Thyroid gland (tissue), 4 donors: Measurements from ENCODE around the gene GRID2IP.

Experiments used
- POLR2A ChIP-seq, 2 donors: fragments of 450-650 bp; IDR thresholded peaks; one replicate each; pipeline ENCODE4 v1.6.1; 2017; ENCODE audit warnings: antibody characterized with exemption in 2 of 2, mild to moderate bottlenecking in 2 of 2, moderate library complexity in 1 of 2
- TF ChIP-seq, protein P1 (sequence below), 6 experiments: fragments of 200-600 bp in 3 of 6; fragments of 450-650 bp in 3 of 6; sonication (generic) in 3 of 6; IDR thresholded peaks; one replicate each; pipeline ENCODE4 v1.5.1; 2016 to 2019; ENCODE audit warnings: antibody characterized with exemption in 6 of 6, mild to moderate bottlenecking in 2 of 6, inconsistent platforms in 1 of 6, moderate library complexity in 1 of 6

DNA sequence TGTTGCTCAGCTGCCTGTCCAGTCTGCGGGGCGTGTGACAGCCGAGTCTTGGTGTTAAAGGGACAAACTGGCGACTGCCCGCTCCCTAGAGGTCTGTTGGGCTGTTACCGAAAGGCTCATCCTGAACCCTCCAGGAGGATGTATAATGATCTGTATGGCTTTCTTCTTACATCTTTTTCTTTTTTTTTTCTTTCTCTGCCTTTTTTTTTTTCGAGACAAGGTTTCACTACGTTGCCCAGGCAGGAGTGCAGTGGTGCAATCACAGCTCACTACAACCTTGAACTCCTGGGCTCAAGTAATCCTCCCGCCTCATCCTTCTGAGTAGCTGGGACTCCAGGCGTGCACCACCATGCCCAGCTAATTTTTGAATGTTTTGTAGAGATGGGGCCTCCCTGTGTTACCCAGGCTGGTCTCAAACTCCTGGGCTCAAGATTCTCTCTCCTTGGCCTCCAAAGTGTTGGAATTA, 39.4 kb upstream of the GRID2IP start:
- TF ChIP-seq, protein P1, sequence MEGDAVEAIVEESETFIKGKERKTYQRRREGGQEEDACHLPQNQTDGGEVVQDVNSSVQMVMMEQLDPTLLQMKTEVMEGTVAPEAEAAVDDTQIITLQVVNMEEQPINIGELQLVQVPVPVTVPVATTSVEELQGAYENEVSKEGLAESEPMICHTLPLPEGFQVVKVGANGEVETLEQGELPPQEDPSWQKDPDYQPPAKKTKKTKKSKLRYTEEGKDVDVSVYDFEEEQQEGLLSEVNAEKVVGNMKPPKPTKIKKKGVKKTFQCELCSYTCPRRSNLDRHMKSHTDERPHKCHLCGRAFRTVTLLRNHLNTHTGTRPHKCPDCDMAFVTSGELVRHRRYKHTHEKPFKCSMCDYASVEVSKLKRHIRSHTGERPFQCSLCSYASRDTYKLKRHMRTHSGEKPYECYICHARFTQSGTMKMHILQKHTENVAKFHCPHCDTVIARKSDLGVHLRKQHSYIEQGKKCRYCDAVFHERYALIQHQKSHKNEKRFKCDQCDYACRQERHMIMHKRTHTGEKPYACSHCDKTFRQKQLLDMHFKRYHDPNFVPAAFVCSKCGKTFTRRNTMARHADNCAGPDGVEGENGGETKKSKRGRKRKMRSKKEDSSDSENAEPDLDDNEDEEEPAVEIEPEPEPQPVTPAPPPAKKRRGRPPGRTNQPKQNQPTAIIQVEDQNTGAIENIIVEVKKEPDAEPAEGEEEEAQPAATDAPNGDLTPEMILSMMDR (IDR thresholded peaks at IDR 0.05), result no peak
- TF ChIP-seq POLR2A (IDR thresholded peaks at IDR 0.05), result no peak
